HG02588 (cell line): ENCODE measurements around the gene IGFBP7.
"Not testable (repeated sequence)": the region's sequence is repeated elsewhere in the genome, so short reads cannot be mapped to it uniquely, and the experiment has no call there.

Source experiments
- ATAC-seq: cut with Tn5 transposase; IDR thresholded peaks from one replicate; pipeline ENCODE4 v1.9.1; 2021; ENCODE audit warnings: mild to moderate bottlenecking, moderate library complexity; ENCODE audit not compliant: unreplicated experiment

Gene IGFBP7

DNA sequence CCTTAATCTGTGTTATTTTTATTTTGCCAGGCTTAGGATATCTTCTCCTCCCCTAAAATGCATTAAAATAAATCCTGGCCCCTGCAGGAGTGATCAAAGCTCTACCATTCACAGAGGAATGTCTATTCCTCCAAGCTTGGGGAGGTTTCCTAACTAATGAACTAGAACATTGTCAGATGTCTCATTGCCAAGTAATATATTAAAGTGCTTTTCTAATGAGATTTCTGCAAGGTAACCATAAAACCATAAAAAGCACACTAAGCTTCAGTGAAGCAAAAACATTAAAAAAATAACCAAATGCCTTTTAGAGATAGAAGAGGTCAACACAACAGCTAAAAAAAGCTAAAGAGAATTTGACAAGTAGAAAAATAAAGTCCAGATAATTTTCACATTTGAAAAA lies 34.8 kb downstream of the IGFBP7 start:
- ATAC-seq, result no peak

- ATAC-seq, result no peak
Measured at GRCh38 chr4:57074744-57075143, 35.4 kb downstream of the IGFBP7 start.

- no peak for ATAC-seq
Measured at GRCh38 chr4:57073559-57073958, 36.6 kb downstream of the IGFBP7 start.

- no peak for ATAC-seq
Measured at GRCh38 chr4:57071326-57071725, 38.9 kb downstream of the IGFBP7 start.

- ATAC-seq, result no peak
Measured at GRCh38 chr4:57070461-57070860, 39.7 kb downstream of the IGFBP7 start.

DNA sequence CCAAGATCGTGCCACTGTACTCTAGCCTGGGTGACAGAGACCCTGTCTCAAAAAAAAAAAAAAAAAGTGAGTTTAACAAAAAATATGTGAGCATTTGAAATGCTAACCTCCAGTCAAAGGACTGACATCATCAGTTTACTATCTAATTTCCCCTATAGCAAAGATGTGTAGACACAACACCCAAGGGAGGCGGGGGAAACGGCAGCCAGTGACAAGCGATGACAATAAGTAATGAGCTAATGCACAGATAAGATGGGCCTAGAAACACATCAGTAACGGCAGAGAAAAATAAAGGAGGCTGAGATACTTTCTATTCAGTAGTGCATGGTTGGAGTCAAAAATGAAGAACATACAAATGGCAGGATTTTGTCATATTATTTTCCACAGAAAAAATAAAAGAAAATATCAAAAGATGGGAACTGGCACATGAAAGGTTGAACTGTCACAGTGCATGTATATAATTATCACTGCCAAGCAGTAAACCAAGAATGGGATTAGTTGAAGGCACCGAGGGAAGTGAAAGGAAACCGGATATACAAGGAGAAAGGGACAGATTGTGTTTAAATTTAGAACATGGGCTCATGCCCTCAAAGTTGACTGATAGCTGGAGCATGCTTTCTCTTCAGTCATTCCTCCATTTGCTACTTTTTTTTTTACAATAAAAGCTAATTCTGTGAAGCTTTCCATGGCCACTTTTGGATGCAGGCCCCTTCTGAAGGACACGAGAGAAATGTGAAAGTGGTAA lies 41.8 kb downstream of the IGFBP7 start:
- no peak for ATAC-seq

- no peak for ATAC-seq
Measured at GRCh38 chr4:57065730-57066482, 44.3 kb downstream of the IGFBP7 start.

DNA sequence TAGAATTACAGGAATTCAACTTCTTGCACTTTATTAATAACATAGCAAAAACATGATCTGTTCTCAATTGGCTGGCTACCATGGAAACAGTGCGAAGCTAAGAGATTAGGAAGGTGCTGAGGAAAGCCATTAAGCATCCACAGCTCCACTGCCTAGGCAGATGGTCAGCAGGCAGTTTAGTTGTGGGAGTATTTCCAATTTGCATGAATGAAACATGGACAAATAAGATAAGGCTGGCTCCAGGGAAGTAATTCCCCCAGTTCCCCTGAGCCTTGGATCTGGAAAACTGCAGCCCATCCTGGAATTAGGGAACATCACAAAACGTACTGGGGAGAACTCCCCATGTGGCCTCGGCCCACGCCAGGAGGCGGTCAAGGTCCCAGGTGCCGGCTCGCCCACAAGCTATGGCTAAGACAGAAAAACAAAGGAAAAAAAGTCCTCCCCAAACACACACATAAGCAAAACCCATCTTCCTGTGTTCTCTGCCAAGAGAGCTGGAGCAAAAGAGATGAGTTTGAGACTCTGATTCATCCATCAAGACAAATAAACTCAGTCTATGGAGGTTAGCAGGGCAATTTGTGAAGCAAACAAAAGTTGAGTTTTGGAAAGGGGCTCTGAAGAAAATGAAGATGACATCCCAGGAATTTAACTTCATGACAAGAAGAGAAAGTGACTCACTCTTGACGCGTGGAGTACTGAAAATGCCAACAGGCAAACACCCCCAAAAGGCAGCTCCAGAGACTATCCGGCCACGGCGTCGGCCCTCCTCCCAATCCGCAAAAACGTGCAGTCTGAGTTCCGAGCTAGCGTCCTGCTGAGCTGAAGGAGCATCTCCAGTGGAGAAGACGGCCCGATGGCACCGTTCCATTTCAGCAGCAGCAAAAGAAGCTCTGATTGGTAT lies 45.1 kb downstream of the IGFBP7 start:
- ATAC-seq, result no peak

- ATAC-seq, result no peak
Measured at GRCh38 chr4:57064120-57064519, 46.1 kb downstream of the IGFBP7 start.

DNA sequence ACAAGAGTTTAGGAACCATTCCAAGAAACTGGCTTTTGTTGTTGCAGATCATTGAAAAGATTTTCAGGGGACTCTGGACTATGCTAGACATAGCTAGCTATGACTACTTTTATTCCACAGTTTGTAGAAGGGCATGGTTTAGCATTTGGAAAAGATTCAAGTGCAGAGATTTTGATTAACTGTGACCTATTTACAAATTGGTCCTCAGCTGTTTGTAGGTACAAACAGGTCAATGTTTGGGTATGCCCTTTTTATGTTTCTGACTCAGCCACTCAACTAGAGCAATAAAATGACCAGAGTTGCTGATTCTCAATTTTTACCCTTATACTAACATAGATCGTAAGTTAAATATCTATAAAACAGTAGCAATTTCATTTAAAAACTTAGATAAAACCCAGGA lies 46.7 kb downstream of the IGFBP7 start:
- no peak for ATAC-seq

DNA sequence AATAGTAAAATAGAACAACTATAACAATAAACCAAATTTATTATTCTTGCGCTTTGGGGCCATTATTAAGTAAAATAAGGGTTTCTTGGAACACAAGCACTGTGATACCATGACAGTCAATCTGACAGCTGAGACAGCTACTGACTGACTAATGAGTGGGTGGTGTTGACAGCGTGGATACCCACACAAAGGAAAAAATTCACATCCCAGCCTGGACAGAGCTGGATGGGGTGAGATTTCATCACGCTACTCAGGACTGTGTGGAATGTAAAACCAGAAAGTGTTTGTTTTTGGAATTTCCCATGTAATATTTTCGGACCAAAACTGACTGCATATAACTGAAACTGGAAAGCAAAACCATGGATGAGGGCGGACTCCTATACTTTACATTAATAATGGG lies 48.8 kb downstream of the IGFBP7 start:
- no peak for ATAC-seq

- ATAC-seq, result not testable (repeated sequence)
Measured at GRCh38 chr4:57060717-57061067, 49.5 kb downstream of the IGFBP7 start.

GRCh38 chr4:57059890-57060716 lies 50.1 kb downstream of the IGFBP7 start:
- no peak for ATAC-seq

DNA sequence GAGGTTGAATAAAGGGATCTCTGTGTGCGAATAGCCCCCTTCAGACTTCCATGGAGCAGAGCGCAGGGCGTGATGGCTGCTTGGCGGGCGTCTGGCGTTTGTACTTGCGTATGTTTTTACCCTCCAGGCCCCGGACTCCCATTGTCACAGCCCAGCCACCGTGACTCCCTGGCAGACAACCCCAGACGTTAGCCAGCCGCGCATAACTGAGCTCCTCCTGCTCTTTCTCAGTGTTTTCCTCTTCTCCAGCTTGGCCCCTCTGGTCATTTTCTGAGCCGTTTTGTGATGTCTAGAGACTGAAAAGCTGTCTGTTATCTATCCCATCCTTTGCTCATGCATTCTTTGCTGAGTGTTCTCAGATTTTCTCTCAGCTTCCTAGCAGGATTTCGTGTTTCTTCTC lies 54.3 kb downstream of the IGFBP7 start:
- no peak for ATAC-seq

DNA sequence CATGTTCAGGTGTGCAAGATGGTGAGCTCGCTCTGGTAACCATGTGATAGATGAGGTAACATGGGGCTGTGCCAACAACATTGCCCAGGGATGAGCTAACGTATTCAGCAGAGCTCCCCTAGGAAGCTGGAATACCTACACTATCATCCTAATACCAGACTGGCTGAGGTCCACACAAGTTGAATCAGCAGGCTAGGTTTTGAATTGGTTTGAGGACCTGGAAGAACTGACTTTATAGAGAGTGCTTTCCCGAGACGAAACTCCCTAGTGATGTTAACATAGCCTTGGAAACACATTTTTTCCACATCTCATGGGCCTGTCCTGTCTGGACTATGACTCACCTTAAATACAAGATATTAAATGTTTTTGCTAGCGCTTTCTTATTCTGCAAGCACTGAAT lies 56.7 kb downstream of the IGFBP7 start:
- no peak for ATAC-seq

DNA sequence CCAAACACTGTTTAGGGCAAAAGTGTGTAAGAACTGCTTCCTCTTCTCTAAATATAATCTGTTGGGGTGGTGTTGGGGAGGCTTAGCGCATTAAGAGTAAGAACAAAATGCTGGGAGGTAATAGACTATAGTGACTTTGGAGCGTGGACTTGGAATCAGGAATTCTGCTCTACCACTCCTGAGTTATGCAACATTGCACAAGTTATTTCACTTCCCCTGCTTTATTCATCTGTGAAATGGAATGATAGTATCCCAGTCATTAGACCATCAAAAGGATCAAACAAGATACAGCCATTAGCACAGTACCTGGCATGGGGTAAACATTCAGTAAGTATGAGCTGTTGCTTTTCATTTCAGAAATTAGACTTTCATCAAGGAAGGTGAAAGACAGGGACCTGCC lies 58.7 kb downstream of the IGFBP7 start:
- ATAC-seq, result no peak

GRCh38 chr4:57051095-57051494 lies 59.1 kb downstream of the IGFBP7 start:
- ATAC-seq, result no peak

DNA sequence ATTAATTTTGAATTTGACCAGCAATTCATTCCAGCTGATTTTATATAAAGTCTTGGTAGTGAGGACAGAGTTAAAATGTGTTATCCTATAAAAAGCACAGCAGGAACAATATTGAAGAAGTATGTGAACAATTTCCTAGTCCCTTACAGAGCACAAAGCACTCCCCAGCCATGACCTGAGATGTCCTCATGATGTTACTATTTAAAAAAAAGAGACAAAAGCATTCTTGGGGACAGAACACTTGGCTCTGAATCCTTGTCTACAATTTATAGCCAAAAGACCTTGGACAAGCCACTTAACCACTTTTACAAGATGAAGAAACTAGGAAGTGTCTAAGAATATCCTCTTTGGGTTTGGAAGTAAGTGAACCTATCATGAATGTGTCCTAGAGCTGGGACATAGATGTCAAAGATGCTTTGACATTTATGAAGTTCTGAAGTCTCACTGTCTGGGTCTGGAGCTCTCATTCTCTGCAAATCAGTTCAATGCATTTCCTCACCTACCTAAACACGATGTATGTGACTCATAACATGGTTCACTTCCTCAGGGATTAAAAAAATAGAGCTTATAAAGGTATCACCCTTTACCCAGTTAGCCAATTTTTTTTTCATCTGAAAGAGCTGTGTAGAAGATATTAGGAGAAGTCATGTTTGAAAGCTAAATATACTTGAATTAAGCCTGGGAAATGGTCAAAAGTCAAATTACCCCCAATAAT lies 61.4 kb downstream of the IGFBP7 start:
- no peak for ATAC-seq

- ATAC-seq, result not testable (repeated sequence)
Measured at GRCh38 chr4:57047046-57047445, 63.1 kb downstream of the IGFBP7 start.

DNA sequence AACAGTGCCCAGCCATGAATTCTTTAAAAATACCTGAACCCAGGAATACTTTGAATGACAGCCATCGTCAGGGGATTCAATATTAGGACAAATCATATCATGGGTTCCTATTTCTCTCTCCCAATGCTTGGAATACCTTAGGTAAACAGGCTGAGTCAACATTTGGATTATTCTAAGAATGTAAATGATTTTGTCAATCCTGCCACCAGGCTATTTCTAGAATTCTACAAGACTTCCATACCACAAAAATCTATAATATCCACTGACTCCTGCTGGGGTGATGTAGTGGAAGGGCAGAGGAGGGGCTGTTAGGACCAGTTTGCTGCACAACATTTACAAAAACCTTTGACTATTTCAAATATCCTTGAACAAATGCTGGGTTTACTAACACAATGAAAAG lies 65.2 kb downstream of the IGFBP7 start:
- ATAC-seq, result no peak
